HepG2 (cell line): ENCODE results near the gene COPS7B. TPM values are rescaled to one million over a fixed set of nuclear protein-coding genes. Genes with fewer than 3 reads are reported as not detected.

ENCODE experiments used
- ATAC-seq: fragments of 200-7000 bp; cut with Tn5 transposase; 3 replicates; pipeline ENCODE4 v1.9.1; 2020; ENCODE audit warnings: mild to moderate bottlenecking, moderate library complexity
- BruUV-seq: library from RNA; stranded (reverse); fragments of 400-500 nt; replicated peaks from 2 replicates; lab custom pipeline; 2021; lab: Mats Ljungman, UMichigan
- CTCF ChIA-PET: fragments of 300-600 bp; formaldehyde crosslinking; extraction: SDS; loops from one replicate; lab custom pipeline; 2021; ENCODE audit warnings: low total read pairs, inconsistent platforms, low intra/inter-chr PET ratio; lab: Yijun Ruan, JAX
- POLR2A ChIA-PET: fragments of 350-600 bp; sonication (Branson Sonifier 250); formaldehyde crosslinking; loops from one replicate; lab custom pipeline; 2020; ENCODE audit warnings: antibody characterized with exemption, inconsistent platforms; lab: Yijun Ruan, JAX
- DNase-seq: peaks from one replicate; pipeline ENCODE4 v3.0.0-alpha.2; 2015; ENCODE audit warnings: low spot score
- FAIRE-seq: peaks from 3 replicates; lab custom pipeline; 2011; peaks lifted over from hg19 to GRCh38; lab: Jason Lieb, UNC
- H2AFZ ChIP-seq: one replicate; pipeline ENCODE4 v1.6.1; 2011; ENCODE audit warnings: low read length, inconsistent platforms
- H3K27ac ChIP-seq: fragments of 300-600 bp; 3 replicates; pipeline ENCODE4 v1.8.0; 2011; ENCODE audit warnings: mixed run types, mild to moderate bottlenecking, mixed read lengths, low read length, inconsistent platforms; ENCODE audit not compliant: insufficient read depth; ENCODE audit errors: extremely low read length
- H3K27me3 ChIP-seq, 2 experiments: fragments of 200-600 bp in 1 of 2; 2 replicates in 1 of 2; 3 replicates in 1 of 2; pipeline versions ENCODE4 v1.6.0 to v1.8.0; 2011; ENCODE audit warnings: low read length in 2 of 2, mild to moderate bottlenecking in 2 of 2, moderate library complexity in 2 of 2, inconsistent platforms in 1 of 2; ENCODE audit not compliant: insufficient read depth in 2 of 2, control insufficient read depth in 1 of 2
- H3K36me3 ChIP-seq, 2 experiments: fragments of 200-600 bp in 1 of 2; replicated peaks in 1 of 2; 2 replicates in 1 of 2; 3 replicates in 1 of 2; pipeline versions ENCODE4 v1.5.1 to v1.8.0; 2011; ENCODE audit warnings: low read length in 2 of 2, inconsistent platforms in 1 of 2; ENCODE audit not compliant: insufficient read depth in 2 of 2, control insufficient read depth in 1 of 2
- H3K4me1 ChIP-seq: 2 replicates; pipeline ENCODE4 v1.5.1; 2012; ENCODE audit warnings: low read length, inconsistent platforms; ENCODE audit not compliant: insufficient read depth
- H3K4me2 ChIP-seq: 2 replicates; pipeline ENCODE4 v1.6.0; 2011; ENCODE audit warnings: low read depth, low read length, inconsistent platforms
- H3K4me3 ChIP-seq, 3 experiments: fragments of 200-600 bp in 1 of 3; sonication (generic), shearing (Covaris generic) in 1 of 3; replicated peaks in 1 of 3; 2 replicates each; pipeline ENCODE4 v1.5.1; 2011 to 2016; ENCODE audit warnings: low read length in 3 of 3, inconsistent platforms in 2 of 3, low read depth in 2 of 3, mild to moderate bottlenecking in 2 of 3, control low read depth in 1 of 3, mixed read lengths in 1 of 3; ENCODE audit not compliant: insufficient read depth in 1 of 3
- H3K79me2 ChIP-seq: one replicate; pipeline ENCODE4 v1.6.1; 2011; ENCODE audit warnings: low read length, inconsistent platforms; ENCODE audit not compliant: insufficient read depth
- H3K9ac ChIP-seq: 2 replicates; pipeline ENCODE4 v1.6.0; 2011; ENCODE audit warnings: mild to moderate bottlenecking, low read depth, low read length, inconsistent platforms; ENCODE audit not compliant: insufficient read depth
- H3K9me3 ChIP-seq: 2 replicates; pipeline ENCODE4 v1.5.1; 2012; ENCODE audit warnings: mild to moderate bottlenecking, low read length
- H4K20me1 ChIP-seq: 2 replicates; pipeline ENCODE4 v1.6.0; 2011; ENCODE audit warnings: inconsistent platforms, mild to moderate bottlenecking, low read length, moderate library complexity; ENCODE audit not compliant: insufficient read depth
- ARHGAP35 ChIP-seq: sonication (generic); formaldehyde crosslinking; IDR thresholded peaks from 2 replicates; pipeline ENCODE4 v1.9.0; 2022; ENCODE audit warnings: mild to moderate bottlenecking, inconsistent platforms, moderate library complexity, missing genetic modification reagents, borderline replicate concordance
- BORCS8-MEF2B ChIP-seq: sonication (generic); formaldehyde crosslinking; IDR thresholded peaks from 2 replicates; pipeline ENCODE4 v1.8.0; 2022; ENCODE audit warnings: mild to moderate bottlenecking, missing genetic modification reagents
- JARID2 ChIP-seq: sonication (generic); formaldehyde crosslinking; IDR thresholded peaks from 2 replicates; pipeline ENCODE4 v1.8.1; 2023; ENCODE audit warnings: missing genetic modification reagents, inconsistent platforms; ENCODE audit not compliant: insufficient replicate concordance
- NBN ChIP-seq: fragments of 450-650 bp; conservative IDR thresholded peaks from 2 replicates; pipeline ENCODE4 v1.6.1; 2017
- POGZ ChIP-seq: sonication (generic); formaldehyde crosslinking; IDR thresholded peaks from 2 replicates; pipeline ENCODE4 v1.4.0; 2020; ENCODE audit warnings: mild to moderate bottlenecking, missing genetic modification reagents
- POLR2AphosphoS5 ChIP-seq: IDR thresholded peaks from 2 replicates; pipeline ENCODE4 v1.6.1; 2012; ENCODE audit warnings: low read depth, low read length
- PRPF4 ChIP-seq: fragments of 200-400 bp; formaldehyde crosslinking; IDR thresholded peaks from 2 replicates; pipeline ENCODE4 v1.6.1; 2016; ENCODE audit warnings: low read length, low read depth; ENCODE audit not compliant: poor library complexity, severe bottlenecking
- TGIF2 ChIP-seq: IDR thresholded peaks from 2 replicates; pipeline ENCODE4 v1.6.1; 2016; ENCODE audit warnings: control low read depth, missing compliant biosample characterization
- ZNF382 ChIP-seq: sonication (generic); formaldehyde crosslinking; IDR thresholded peaks from 2 replicates; pipeline ENCODE4 v1.5.0; 2020; ENCODE audit warnings: missing genetic modification reagents, mild to moderate bottlenecking, borderline replicate concordance
- ZNF674 ChIP-seq: sonication (generic); formaldehyde crosslinking; IDR thresholded peaks from 2 replicates; pipeline ENCODE4 v1.5.0; 2020; ENCODE audit warnings: low read depth, mild to moderate bottlenecking, missing genetic modification reagents
- ZNF724P ChIP-seq: sonication (generic); formaldehyde crosslinking; IDR thresholded peaks from 2 replicates; pipeline ENCODE4 v1.8.0; 2022; ENCODE audit warnings: missing genetic modification reagents, borderline replicate concordance
- WGBS: methylation state at CpG from one replicate; pipeline ENCODE4 v1.1.6; 2017; ENCODE audit warnings: low lambda C conversion rate; 5-methylcytosine and 5-hydroxymethylcytosine counted together
- in situ Hi-C: cut with HindIII; loops from 2 replicates; pipeline ENCODE4 v1.10.0; 2017; ENCODE audit warnings: low pct_unique_long_range_greater_than_20kb; ENCODE audit not compliant: extremely low pct_ligation_motif_present
- intact Hi-C: fragments of 100-400 bp; cut with micrococcal nuclease; formaldehyde crosslinking; loops from one replicate; pipeline ENCODE4 v1.10.0; 2022; ENCODE audit not compliant: unreplicated experiment
- polyA plus RNA-seq, 8 experiments: library from polyadenylated mRNA; depleted of rRNA in 3 of 8; stranded (reverse) in 7 of 8; unstranded in 1 of 8; fragments of >200 nt; fragmentation: Illumina TruSeq in 4 of 8; extraction: Trizol in 4 of 8; gene quantifications; 2 replicates each; pipeline versions ENCODE4 v1.2.1 to v1.2.3, GENCODE V29; 2011 to 2016; ENCODE audit warnings: low read depth in 4 of 8, missing spikeins in 1 of 8, mixed read lengths in 1 of 8; ENCODE audit not compliant: insufficient read depth in 1 of 8
- total RNA-seq, 5 experiments: library from RNA; depleted of rRNA; stranded (reverse); fragments of >200 nt; fragmentation: Illumina TruSeq; extraction: Trizol; gene quantifications; 2 replicates each; pipeline ENCODE4 v1.2.3, GENCODE V29; 2016; ENCODE audit warnings: low read depth in 1 of 5
- TF ChIP-seq, protein P1 (sequence below): IDR thresholded peaks from 2 replicates; pipeline ENCODE4 v1.6.1; 2016; ENCODE audit warnings: missing genetic modification reagents, missing compliant biosample characterization
- TF ChIP-seq, protein P2 (sequence below): sonication (generic); formaldehyde crosslinking; IDR thresholded peaks from 2 replicates; pipeline ENCODE4 v1.4.0; 2020; ENCODE audit warnings: mild to moderate bottlenecking, missing genetic modification reagents
- TF ChIP-seq, protein P3 (sequence below): sonication (generic); formaldehyde crosslinking; IDR thresholded peaks from 2 replicates; pipeline ENCODE4 v1.5.0; 2020; ENCODE audit warnings: missing genetic modification reagents, mild to moderate bottlenecking, borderline replicate concordance

COPS7B gene
- total and polyA plus RNA-seq, 2 of the 13 experiments (the other 11 are each of a cell fraction or from before 2014, with no cell fraction given): 30.6 to 62.7 TPM

DNA sequence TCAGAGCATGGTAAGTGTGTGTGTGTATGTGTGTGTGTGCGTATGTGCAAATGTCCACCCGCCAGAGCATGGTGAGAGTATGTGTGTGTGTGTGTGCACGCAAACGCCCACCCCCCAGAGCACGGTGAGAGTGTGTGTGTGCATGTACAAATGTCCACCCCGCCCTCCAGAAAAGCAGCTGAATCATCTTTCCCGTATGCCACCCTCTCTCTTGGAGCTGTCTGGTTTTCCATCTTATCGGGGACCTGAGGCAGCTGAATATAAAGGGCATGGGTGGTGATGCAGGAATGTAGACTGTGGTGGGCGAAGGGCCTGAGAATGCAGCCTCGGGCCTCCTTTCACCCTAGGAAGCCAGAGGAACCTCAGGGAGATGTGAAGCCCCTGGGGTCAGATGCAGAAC is 66.9 kb downstream of the COPS7B start:
- in situ Hi-C loops: no loop called here
- ChIA-PET CTCF (no interaction called here), POLR2A (no interaction called here)
- no peak for TF ChIP-seq POLR2AphosphoS5
- TF ChIP-seq PRPF4: no peak
- no peak for TF ChIP-seq ARHGAP35 (CRISPR knock-in tag)
- TF ChIP-seq, protein P1, sequence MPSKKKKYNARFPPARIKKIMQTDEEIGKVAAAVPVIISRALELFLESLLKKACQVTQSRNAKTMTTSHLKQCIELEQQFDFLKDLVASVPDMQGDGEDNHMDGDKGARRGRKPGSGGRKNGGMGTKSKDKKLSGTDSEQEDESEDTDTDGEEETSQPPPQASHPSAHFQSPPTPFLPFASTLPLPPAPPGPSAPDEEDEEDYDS (CRISPR knock-in tag): no peak
- TF ChIP-seq ZNF382 (CRISPR knock-in tag): no peak
- no peak for TF ChIP-seq BORCS8-MEF2B (CRISPR knock-in tag)
- no peak for TF ChIP-seq ZNF724P (CRISPR knock-in tag)
- TF ChIP-seq, protein P2, sequence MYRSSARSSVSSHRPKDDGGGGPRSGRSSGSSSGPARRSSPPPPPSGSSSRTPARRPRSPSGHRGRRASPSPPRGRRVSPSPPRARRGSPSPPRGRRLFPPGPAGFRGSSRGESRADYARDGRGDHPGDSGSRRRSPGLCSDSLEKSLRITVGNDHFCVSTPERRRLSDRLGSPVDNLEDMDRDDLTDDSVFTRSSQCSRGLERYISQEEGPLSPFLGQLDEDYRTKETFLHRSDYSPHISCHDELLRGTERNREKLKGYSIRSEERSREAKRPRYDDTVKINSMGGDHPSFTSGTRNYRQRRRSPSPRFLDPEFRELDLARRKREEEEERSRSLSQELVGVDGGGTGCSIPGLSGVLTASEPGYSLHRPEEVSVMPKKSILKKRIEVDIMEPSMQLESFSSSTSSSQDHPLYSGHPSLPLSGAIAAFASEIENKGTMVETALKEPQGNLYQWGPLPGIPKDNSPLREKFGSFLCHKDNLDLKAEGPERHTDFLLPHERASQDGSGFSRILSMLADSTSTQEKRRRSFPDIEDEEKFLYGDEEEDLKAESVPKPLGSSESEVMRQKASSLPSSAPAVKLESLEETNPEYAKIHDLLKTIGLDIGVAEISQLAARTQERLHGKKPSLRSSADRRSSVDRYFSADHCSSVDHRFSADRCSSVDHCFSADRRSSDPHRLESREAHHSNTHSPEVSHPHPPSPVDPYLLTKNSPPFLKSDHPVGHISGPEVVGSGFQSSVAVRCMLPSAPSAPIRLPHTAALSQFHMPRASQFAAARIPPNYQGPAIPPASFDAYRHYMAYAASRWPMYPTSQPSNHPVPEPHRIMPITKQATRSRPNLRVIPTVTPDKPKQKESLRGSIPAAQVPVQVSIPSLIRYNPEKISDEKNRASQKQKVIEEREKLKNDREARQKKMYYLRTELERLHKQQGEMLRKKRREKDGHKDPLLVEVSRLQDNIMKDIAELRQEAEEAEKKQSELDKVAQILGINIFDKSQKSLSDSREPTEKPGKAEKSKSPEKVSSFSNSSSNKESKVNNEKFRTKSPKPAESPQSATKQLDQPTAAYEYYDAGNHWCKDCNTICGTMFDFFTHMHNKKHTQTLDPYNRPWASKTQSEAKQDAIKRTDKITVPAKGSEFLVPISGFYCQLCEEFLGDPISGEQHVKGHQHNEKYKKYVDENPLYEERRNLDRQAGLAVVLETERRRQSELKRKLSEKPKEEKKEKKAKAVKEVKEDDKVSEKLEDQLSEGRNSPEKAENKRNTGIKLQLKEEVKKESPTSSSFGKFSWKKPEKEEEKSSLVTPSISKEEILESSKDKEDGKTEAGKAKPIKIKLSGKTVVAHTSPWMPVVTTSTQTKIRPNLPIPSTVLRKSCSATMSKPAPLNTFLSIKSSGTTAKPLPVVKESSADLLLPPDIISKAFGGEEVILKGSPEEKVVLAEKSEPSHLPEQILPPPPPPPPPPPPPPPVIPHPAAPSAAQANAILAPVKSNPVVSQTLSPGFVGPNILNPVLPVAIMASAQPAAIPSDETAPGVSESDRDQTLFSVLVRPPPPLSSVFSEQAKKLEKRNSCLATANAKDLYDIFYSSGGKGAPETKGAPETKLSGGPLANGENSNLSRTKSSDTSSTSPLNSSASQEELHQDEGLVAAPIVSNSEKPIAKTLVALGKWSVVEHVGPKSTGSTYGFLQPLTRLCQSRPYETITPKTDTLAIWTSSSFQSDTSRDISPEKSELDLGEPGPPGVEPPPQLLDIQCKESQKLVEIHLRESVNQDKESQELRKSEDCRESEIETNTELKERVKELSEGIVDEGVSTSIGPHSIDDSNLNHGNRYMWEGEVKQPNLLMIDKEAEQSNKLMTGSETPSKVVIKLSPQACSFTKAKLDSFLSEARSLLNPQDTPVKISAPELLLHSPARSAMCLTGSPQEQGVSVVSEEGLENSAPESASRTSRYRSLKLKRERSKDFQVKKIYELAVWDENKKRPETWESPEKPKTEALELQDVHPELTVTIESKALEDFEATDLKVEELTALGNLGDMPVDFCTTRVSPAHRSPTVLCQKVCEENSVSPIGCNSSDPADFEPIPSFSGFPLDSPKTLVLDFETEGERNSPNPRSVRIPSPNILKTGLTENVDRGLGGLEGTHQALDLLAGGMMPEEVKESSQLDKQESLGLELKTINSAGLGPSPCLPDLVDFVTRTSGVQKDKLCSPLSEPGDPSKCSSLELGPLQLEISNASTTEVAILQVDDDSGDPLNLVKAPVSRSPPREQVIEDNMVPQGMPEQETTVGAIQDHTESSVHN (CRISPR knock-in tag): no peak
- TF ChIP-seq ZNF674: no peak
- no peak for TF ChIP-seq NBN
- TF ChIP-seq TGIF2 (CRISPR knock-in tag): no peak
- TF ChIP-seq POGZ (CRISPR knock-in tag): no peak
- TF ChIP-seq, protein P3, sequence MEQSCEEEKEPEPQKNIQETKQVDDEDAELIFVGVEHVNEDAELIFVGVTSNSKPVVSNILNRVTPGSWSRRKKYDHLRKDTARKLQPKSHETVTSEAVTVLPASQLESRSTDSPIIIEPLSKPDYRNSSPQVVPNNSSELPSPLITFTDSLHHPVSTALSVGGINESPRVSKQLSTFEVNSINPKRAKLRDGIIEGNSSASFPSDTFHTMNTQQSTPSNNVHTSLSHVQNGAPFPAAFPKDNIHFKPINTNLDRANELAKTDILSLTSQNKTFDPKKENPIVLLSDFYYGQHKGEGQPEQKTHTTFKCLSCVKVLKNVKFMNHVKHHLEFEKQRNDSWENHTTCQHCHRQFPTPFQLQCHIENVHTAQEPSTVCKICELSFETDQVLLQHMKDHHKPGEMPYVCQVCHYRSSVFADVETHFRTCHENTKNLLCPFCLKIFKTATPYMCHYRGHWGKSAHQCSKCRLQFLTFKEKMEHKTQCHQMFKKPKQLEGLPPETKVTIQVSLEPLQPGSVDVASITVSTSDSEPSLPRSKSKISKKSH (CRISPR knock-in tag): no peak
- no peak for TF ChIP-seq JARID2 (CRISPR knock-in tag)

More for the DNA sequence above, 66.9 kb downstream of the COPS7B start:
- H3K4me3 ChIP-seq: no peak overlapping the region
- no peaks in the 10 kb centered on the region for H3K79me2 ChIP-seq
- H3K36me3 ChIP-seq: no peaks in the 10 kb centered on the region
- peaks cover 2 to 41% of the 10 kb centered on the region in 2 experiments for H3K27me3 ChIP-seq
- no peaks in the 10 kb centered on the region for H3K9me3 ChIP-seq
- no peak overlapping the region for H3K4me2 ChIP-seq
- no peak overlapping the region for H2AFZ ChIP-seq
- BruUV-seq: no TSS peak
- intact Hi-C loops: loop anchor here (2.0 kb wide), 1 partner anchor 588 kb away; no protein-coding TSS in a partner anchor
- no peaks in the 10 kb centered on the region for H4K20me1 ChIP-seq
- H3K9ac ChIP-seq: no peak overlapping the region
- no peak for FAIRE-seq
- no peak; the same call in 2 of the 3 replicates for ATAC-seq
- H3K27ac ChIP-seq: no peak overlapping the region
- WGBS: 29% methylated on average over 10 of the region's 10 CpGs
- H3K4me1 ChIP-seq: no peaks in the 10 kb centered on the region
- DNase-seq: no peak
